Small intestine (tissue), 7 donors: ENCODE data around the gene SPAAR. TPM values are rescaled to one million over a fixed set of nuclear protein-coding genes. Genes with fewer than 3 reads are reported as not detected.

Experiments
- DNase-seq, 2 donors: peaks; one replicate each; pipeline versions ENCODE4 v3.0.0 to v3.0.0-alpha.2; 2013
- FAIRE-seq: peaks from 2 replicates; lab custom pipeline; 2012; peaks lifted over from hg19 to GRCh38; lab: Jason Lieb, UNC
- H3K27ac ChIP-seq, 3 donors: one replicate each; pipeline ENCODE4 v1.5.1; 2013; ENCODE audit warnings: low read length in 2 of 3, mild to moderate bottlenecking in 2 of 3, control low read depth in 1 of 3, inconsistent platforms in 1 of 3, low read depth in 1 of 3, moderate library complexity in 1 of 3
- H3K27me3 ChIP-seq, 3 donors: one replicate each; pipeline ENCODE4 v1.6.1; 2013; ENCODE audit warnings: low read length in 3 of 3, inconsistent platforms in 1 of 3; ENCODE audit not compliant: control insufficient read depth in 3 of 3, insufficient read depth in 3 of 3
- H3K36me3 ChIP-seq, 3 donors: one replicate each; pipeline ENCODE4 v1.6.1; 2013; ENCODE audit warnings: low read length in 3 of 3, inconsistent platforms in 1 of 3, low read depth in 1 of 3, mild to moderate bottlenecking in 1 of 3, moderate library complexity in 1 of 3; ENCODE audit not compliant: control insufficient read depth in 3 of 3, insufficient read depth in 2 of 3
- H3K4me1 ChIP-seq, 3 donors: one replicate each; pipeline ENCODE4 v1.6.1; 2013; ENCODE audit warnings: low read length in 2 of 3, inconsistent platforms in 1 of 3, low read depth in 1 of 3, mild to moderate bottlenecking in 1 of 3, moderate library complexity in 1 of 3; ENCODE audit not compliant: control insufficient read depth in 3 of 3, insufficient read depth in 2 of 3
- H3K4me3 ChIP-seq, 3 donors: one replicate each; pipeline ENCODE4 v1.5.1; 2013; ENCODE audit warnings: low read length in 3 of 3, control low read depth in 1 of 3, inconsistent platforms in 1 of 3, low read depth in 1 of 3, mild to moderate bottlenecking in 1 of 3, moderate library complexity in 1 of 3
- H3K9me3 ChIP-seq, 2 donors: one replicate each; pipeline ENCODE4 v1.6.1; 2013; ENCODE audit warnings: low read depth in 1 of 2, low read length in 1 of 2; ENCODE audit not compliant: control insufficient read depth in 2 of 2, insufficient read depth in 1 of 2
- WGBS, 3 donors: extraction: QIAGEN DNeasy Blood & Tissue Kit; methylation state at CpG; one replicate each; pipeline ENCODE4 v1.1.7; 2013; 5-methylcytosine and 5-hydroxymethylcytosine counted together
- polyA plus RNA-seq, 4 donors: library from polyadenylated mRNA; stranded (reverse) in 3 of 4; unstranded in 1 of 4; fragments of 200-250 nt in 3 of 4; fragments of 120-200 nt in 1 of 4; gene quantifications; one replicate each; pipeline versions ENCODE4 v1.2.1 to v1.2.3, GENCODE V29; 2013
- donor health status: healthy with polysubstance abuse.
- donor health status: control.
- donor health status: control.
- donor health status: Bipolar disorder and iron deficiency.
- donor health status: healthy.

SPAAR gene
- polyA plus RNA-seq, 4 donors: 0.45 to 0.81 (median 0.54) TPM

DNA sequence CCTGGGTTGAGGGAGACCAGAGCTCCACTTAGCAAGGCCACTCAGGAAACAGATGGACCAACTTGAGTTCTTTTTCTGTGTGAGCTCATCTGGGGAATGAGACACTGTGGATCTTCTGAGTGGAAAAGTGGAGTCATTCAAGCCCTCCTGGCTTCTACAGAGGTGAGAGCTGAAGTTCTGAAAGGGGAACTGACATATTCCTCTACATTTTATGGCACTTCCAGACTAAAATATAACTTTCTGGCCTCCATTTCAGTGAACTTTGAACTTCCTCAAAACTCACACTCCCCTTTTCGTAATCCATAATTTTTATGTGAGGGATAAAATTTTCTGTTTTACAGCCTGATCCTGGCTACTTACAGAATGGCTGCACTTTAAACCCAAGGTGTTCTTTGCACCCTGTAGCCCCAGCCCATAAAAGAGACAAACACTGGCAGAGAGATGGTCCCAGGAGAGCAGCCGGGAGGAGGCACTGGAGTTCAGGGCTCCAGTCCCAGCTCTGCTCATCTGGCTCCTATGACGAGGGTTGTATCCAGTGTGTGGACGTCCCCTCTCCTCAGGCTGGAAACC is 10.8 kb downstream of the SPAAR start:
- FAIRE-seq (no peak), DNase-seq (peak; percentile 87 to 90)
- peaks cover 13 to 73% (median 15%) of the 10 kb centered on the region in 3 donors for H3K4me1 ChIP-seq
- 18 to 58% (median 26%) methylated on average over 4 of the region's 4 CpGs for WGBS, 3 donors
- H3K27ac ChIP-seq: peak overlapping the region; percentile 74 to 89 (median 81)
- no peak overlapping the region for H3K4me3 ChIP-seq
- no peaks in the 10 kb centered on the region for H3K27me3 ChIP-seq
- no peaks in the 10 kb centered on the region for H3K9me3 ChIP-seq
- no peaks in the 10 kb centered on the region for H3K36me3 ChIP-seq

- DNase-seq: no peak
- H3K9me3 ChIP-seq: no peaks in the 10 kb centered on the region
- 95 to 100% (median 100%) methylated on average over 1 of the region's 1 CpG for WGBS, 3 donors
- no peak overlapping the region for H3K4me3 ChIP-seq
- FAIRE-seq: no peak
- no peaks in the 10 kb centered on the region for H3K27me3 ChIP-seq
- peak overlapping the region; percentile 56 to 64 (median 60) for H3K27ac ChIP-seq
- no peaks in the 10 kb centered on the region for H3K36me3 ChIP-seq
- peaks cover 8 to 40% (median 15%) of the 10 kb centered on the region in 3 donors for H3K4me1 ChIP-seq
Observed at GRCh38 chr9:35923598-35923926, 14.3 kb downstream of the SPAAR start.

DNA sequence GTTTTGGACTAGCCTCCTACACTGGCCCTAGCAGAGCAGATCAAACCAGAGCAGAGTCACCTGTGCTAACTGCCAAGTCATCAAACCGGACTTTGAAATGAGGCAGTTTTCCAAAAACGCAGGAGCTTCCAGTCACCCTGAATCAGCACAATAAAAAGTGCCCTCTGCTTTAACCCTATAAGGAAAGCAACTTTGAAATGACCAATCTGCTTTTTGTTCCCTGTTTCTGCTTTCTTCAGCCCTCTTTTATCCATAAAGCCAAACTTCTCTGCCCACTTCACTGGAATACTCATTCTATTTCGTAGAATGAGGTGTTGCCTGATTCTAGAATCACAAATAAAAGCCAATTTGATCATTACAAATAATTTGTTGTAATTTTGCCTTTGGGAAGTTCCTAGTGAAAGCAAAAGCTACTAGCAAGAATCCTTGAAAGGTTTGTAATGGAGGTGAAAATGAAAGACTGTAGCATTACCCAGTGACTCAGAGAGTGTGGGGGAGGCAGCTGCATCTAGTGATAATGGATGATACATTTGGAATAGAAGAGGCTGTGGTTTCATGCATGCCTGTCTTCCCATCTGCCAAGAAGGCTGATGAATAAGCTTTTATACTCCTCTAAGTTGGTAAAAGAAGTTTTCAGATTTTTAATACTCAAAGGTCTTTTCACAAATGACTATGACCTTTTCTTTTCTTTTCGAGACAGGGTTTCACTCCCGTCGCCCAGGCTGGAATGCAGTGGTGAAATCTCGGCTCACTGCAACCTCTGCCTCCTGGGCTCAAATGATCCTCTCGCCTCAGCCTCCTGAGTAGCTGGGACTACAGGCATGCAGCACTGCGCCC is 14.9 kb downstream of the SPAAR start:
- Histone ChIP-seq H3K27ac (peak overlapping the region; percentile 56 to 64 (median 60)), H3K4me3 (no peak overlapping the region), H3K4me1 (peaks cover 7 to 35% (median 11%) of the 10 kb centered on the region in 3 donors), H3K9me3 (no peaks in the 10 kb centered on the region), H3K36me3 (no peaks in the 10 kb centered on the region), H3K27me3 (no peaks in the 10 kb centered on the region)
- FAIRE-seq (no peak), DNase-seq (peak in 1 of 2 donors; percentile 83)
- 57 to 63% (median 61%) methylated on average over 9 of the region's 9 CpGs for WGBS, 3 donors

DNA sequence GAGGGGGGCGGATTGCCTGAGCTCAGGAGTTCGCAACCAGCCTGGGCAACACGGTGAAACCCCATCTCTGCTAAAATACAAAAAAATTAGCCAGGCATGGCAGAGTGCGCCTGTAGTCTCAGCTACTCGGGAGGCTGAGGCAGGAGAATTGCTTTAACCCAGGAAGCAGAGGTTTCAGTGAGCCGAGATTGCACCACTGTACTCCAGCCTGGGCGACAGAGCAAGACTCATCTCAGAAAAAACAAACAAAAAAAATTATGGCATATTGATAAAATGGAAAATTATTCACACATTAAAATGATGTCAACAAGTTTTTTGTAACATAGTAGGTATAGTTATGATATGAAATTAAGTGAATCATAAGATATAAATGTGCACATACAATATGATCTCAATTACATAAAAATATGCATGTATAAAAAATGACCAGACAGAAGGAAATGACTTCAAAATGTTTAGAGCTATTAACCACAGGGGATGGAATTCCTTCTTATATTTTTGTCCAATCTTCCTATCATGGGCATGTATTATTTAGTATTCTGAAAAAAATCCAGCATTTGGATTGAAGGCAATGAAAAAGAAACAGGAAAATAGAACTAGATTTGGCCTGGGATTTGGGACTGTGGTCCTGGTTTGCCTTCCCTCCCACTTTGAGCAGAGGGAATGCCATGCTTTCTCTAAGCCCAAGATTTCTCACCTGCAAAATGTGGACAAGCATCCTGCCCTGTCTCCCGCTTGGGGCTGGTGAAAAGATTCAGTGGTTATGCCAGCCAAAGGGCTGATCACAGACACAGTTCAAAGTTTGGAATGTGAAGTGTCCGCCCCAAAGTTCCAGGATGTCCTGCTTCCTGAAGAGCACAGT is 19.5 kb downstream of the SPAAR start:
- H3K36me3 ChIP-seq: no peaks in the 10 kb centered on the region
- 82 to 83% (median 83%) methylated on average over 9 of the region's 9 CpGs for WGBS, 3 donors
- DNase-seq: peak in 1 of 2 donors; percentile 54
- no peak overlapping the region for H3K4me3 ChIP-seq
- H3K4me1 ChIP-seq: peaks cover 0 to 11% (median 0%) of the 10 kb centered on the region in 3 donors
- no peaks in the 10 kb centered on the region for H3K9me3 ChIP-seq
- H3K27ac ChIP-seq: no peak overlapping the region
- no peaks in the 10 kb centered on the region for H3K27me3 ChIP-seq
- no peak for FAIRE-seq

GRCh38 chr9:35929453-35929718 is 20.1 kb downstream of the SPAAR start:
- H3K36me3 ChIP-seq: no peaks in the 10 kb centered on the region
- DNase-seq (no peak), FAIRE-seq (no peak)
- peaks cover 0 to 8% (median 0%) of the 10 kb centered on the region in 3 donors for H3K4me1 ChIP-seq
- no peaks in the 10 kb centered on the region for H3K9me3 ChIP-seq
- no peak overlapping the region for H3K27ac ChIP-seq
- H3K27me3 ChIP-seq: no peaks in the 10 kb centered on the region
- 74 to 78% (median 77%) methylated on average over 6 of the region's 6 CpGs for WGBS, 3 donors
- H3K4me3 ChIP-seq: no peak overlapping the region

- H3K4me3 ChIP-seq: no peak overlapping the region
- H3K27me3 ChIP-seq: no peaks in the 10 kb centered on the region
- FAIRE-seq (no peak), DNase-seq (no peak)
- no peak overlapping the region for H3K27ac ChIP-seq
- H3K9me3 ChIP-seq: no peaks in the 10 kb centered on the region
- no peaks in the 10 kb centered on the region for H3K36me3 ChIP-seq
- peaks cover 0 to 8% (median 0%) of the 10 kb centered on the region in 3 donors for H3K4me1 ChIP-seq
Observed at GRCh38 chr9:35930521-35930920, 21.2 kb downstream of the SPAAR start.

- no peak overlapping the region for H3K4me3 ChIP-seq
- H3K27ac ChIP-seq: no peak overlapping the region
- peaks cover 0 to 8% (median 0%) of the 10 kb centered on the region in 3 donors for H3K4me1 ChIP-seq
- no peaks in the 10 kb centered on the region for H3K36me3 ChIP-seq
- no peak for DNase-seq
- H3K27me3 ChIP-seq: no peaks in the 10 kb centered on the region
- FAIRE-seq: no peak
- 91 to 98% (median 96%) methylated on average over 3 of the region's 3 CpGs for WGBS, 3 donors
- no peaks in the 10 kb centered on the region for H3K9me3 ChIP-seq
Observed at GRCh38 chr9:35930989-35931388, 21.7 kb downstream of the SPAAR start.

DNA sequence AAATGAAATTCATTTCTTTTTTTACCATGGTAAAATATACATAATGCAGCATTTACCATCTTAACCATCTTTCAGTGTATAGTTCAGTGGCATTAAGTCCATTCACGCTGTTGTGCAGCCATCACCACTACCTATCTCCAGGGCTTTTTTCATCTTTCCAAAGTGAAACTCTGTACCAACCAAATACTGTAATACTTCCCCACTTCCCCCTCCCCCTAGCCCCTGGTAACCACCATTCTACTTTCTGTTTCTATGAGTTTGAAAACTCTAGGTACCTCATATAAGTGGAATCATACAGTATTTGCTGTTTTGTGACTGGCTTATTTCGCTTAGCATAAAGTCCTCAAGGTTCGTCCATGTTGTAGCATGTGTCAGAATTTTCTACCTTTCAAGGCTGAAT is 23.4 kb downstream of the SPAAR start:
- peaks cover 0 to 8% (median 0%) of the 10 kb centered on the region in 3 donors for H3K4me1 ChIP-seq
- 81 to 98% (median 83%) methylated on average over 3 of the region's 3 CpGs for WGBS, 3 donors
- FAIRE-seq (no peak), DNase-seq (no peak)
- H3K36me3 ChIP-seq: no peaks in the 10 kb centered on the region
- no peak overlapping the region for H3K4me3 ChIP-seq
- H3K27me3 ChIP-seq: no peaks in the 10 kb centered on the region
- peaks cover 0 to 4% of the 10 kb centered on the region in 2 donors for H3K9me3 ChIP-seq
- H3K27ac ChIP-seq: no peak overlapping the region
